GM12865 (cell line): ENCODE results near the gene SPNS3.

ENCODE experiments used
- DNase-seq: peaks from one replicate; pipeline ENCODE4 v3.0.0; 2010; ENCODE audit warnings: low read depth
- H3K4me3 ChIP-seq: 2 replicates; pipeline ENCODE4 v1.5.1; 2011; ENCODE audit warnings: mild to moderate bottlenecking, low read depth, low read length, control low read depth
- TF ChIP-seq, protein P1 (sequence below): IDR thresholded peaks from 2 replicates; pipeline ENCODE4 v1.5.1; 2011; ENCODE audit warnings: low read length, control low read depth, low read depth, inconsistent platforms; ENCODE audit not compliant: insufficient read depth; ENCODE audit errors: missing control alignments

The SPNS3 gene

GRCh38 chr17:4520894-4521600 is 87.3 kb downstream of the SPNS3 start:
- TF ChIP-seq, protein P1, sequence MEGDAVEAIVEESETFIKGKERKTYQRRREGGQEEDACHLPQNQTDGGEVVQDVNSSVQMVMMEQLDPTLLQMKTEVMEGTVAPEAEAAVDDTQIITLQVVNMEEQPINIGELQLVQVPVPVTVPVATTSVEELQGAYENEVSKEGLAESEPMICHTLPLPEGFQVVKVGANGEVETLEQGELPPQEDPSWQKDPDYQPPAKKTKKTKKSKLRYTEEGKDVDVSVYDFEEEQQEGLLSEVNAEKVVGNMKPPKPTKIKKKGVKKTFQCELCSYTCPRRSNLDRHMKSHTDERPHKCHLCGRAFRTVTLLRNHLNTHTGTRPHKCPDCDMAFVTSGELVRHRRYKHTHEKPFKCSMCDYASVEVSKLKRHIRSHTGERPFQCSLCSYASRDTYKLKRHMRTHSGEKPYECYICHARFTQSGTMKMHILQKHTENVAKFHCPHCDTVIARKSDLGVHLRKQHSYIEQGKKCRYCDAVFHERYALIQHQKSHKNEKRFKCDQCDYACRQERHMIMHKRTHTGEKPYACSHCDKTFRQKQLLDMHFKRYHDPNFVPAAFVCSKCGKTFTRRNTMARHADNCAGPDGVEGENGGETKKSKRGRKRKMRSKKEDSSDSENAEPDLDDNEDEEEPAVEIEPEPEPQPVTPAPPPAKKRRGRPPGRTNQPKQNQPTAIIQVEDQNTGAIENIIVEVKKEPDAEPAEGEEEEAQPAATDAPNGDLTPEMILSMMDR = no peak
- H3K4me3 ChIP-seq = no peak overlapping the region
- no peak for DNase-seq

GRCh38 chr17:4522661-4523060 is 88.9 kb downstream of the SPNS3 start:
- TF ChIP-seq, protein P1 = no peak
- no peak for DNase-seq
- H3K4me3 ChIP-seq = no peak overlapping the region

GRCh38 chr17:4523946-4524345 is 90.2 kb downstream of the SPNS3 start:
- no peak overlapping the region for H3K4me3 ChIP-seq
- TF ChIP-seq, protein P1 = no peak
- DNase-seq = no peak

- H3K4me3 ChIP-seq = no peak overlapping the region
- no peak for DNase-seq
- TF ChIP-seq, protein P1 = no peak
These were observed 92.1 kb downstream of the SPNS3 start for GRCh38 chr17:4525691-4526397.

- DNase-seq = no peak
- no peak overlapping the region for H3K4me3 ChIP-seq
- TF ChIP-seq, protein P1 = no peak
These were observed 93.4 kb downstream of the SPNS3 start for GRCh38 chr17:4527134-4527533.

DNA sequence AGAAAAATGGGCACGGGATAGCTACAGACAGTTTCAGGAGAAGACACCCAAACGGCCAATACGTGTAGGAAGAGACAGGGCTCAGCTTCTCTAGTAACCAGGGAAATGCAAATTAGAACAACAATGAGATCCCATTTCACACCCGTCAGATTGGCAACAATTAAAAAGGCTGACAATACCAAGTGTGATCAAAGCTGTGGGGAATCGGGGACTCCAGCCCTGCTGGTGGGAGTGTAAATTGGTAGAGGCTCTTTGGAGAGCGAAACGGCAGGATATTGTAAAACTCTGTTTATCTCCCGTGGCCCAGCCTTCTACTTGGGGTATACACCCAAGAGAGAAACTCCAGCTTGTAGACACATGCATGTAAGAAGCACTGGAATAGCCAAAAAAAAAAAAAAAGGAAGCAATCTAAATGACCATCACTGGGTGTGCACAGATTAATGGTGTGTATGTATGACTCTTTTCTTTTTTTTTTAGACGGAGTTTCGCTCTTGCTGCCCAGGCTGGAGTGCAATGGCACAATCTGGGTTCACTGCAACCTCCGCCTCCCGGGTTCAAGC is 93.9 kb downstream of the SPNS3 start:
- H3K4me3 ChIP-seq = no peak overlapping the region
- TF ChIP-seq, protein P1 = no peak
- DNase-seq = no peak
